Keratinocyte (primary cell): ENCODE data around the gene GLOD4.

ENCODE experiments used
- CTCF ChIP-seq, 3 experiments: IDR thresholded peaks in 1 of 3; conservative IDR thresholded peaks in 1 of 3; optimal IDR thresholded peaks in 1 of 3; 2 replicates in 2 of 3; 3 replicates in 1 of 3; pipeline versions ENCODE3 to v1.5.1; 2011; ENCODE audit warnings: low read length in 3 of 3, mild to moderate bottlenecking in 3 of 3, moderate library complexity in 2 of 3, control low read depth in 1 of 3, inconsistent platforms in 1 of 3; ENCODE audit not compliant: insufficient read depth in 2 of 3; ENCODE audit errors: extremely low read depth in 1 of 3
- EZH2 ChIP-seq: IDR thresholded peaks from one replicate; pipeline ENCODE4 v1.6.1; 2012; ENCODE audit warnings: inconsistent platforms, mild to moderate bottlenecking, low read length, moderate library complexity

- no peak for TF ChIP-seq CTCF (optimal IDR thresholded peaks at IDR 0.05 in 1 of 3, IDR thresholded peaks at IDR 0.05 in 1 of 3, conservative IDR thresholded peaks at IDR 0.05 in 1 of 3; ENCODE audit: extremely low read depth in 1 of 3, insufficient read depth in 2 of 3, low read length in 3 of 3)
- no peak for TF ChIP-seq EZH2
Measured at GRCh38 chr17:806781-807522, 24.9 kb upstream of the GLOD4 start.
